Vagina (tissue), 2 donors: Measurements from ENCODE around the gene OPN1SW.

Experiments used
- CTCF ChIP-seq, 3 experiments: fragments of 450-650 bp in 2 of 3; fragments of 200-600 bp in 1 of 3; sonication (generic) in 1 of 3; IDR thresholded peaks; one replicate each; pipeline ENCODE4 v1.5.1; 2017 to 2019; ENCODE audit warnings: antibody characterized with exemption in 3 of 3, mild to moderate bottlenecking in 2 of 3, moderate library complexity in 2 of 3
- POLR2A ChIP-seq, 2 donors: fragments of 450-650 bp; IDR thresholded peaks; one replicate each; pipeline ENCODE4 v1.6.1; 2017; ENCODE audit warnings: antibody characterized with exemption in 2 of 2, mild to moderate bottlenecking in 2 of 2, moderate library complexity in 2 of 2
- POLR2AphosphoS5 ChIP-seq, 2 donors: sonication (generic); formaldehyde crosslinking; IDR thresholded peaks; one replicate each; pipeline ENCODE4 v1.9.0; 2017; ENCODE audit warnings: antibody characterized with exemption in 2 of 2, mild to moderate bottlenecking in 2 of 2, low read depth in 1 of 2; ENCODE audit not compliant: insufficient read depth in 1 of 2

- TF ChIP-seq CTCF (IDR thresholded peaks at IDR 0.05) = no peak
- TF ChIP-seq POLR2AphosphoS5 (IDR thresholded peaks at IDR 0.05; ENCODE audit: insufficient read depth in 1 of 2, low read depth in 1 of 2) = no peak
- no peak for TF ChIP-seq POLR2A (IDR thresholded peaks at IDR 0.05)
Observed at GRCh38 chr7:128770233-128770632, 5.4 kb downstream of the OPN1SW start.
